ENCODE measurements around the gene ABCC6.
"Not testable (repeated sequence)": the region's sequence is repeated elsewhere in the genome, so short reads cannot be mapped to it uniquely, and the experiment has no call there.

GRCh38 chr16:16268185-16268808, 45.0 kb upstream of the ABCC6 start:
- TF ChIP-seq CTCF (conservative IDR thresholded peaks at IDR 0.05; ENCODE audit: low read depth, low read length); RAD21 (IDR thresholded peaks at IDR 0.05; ENCODE audit: low read length): not testable (repeated sequence)

Measured in IMR-90 (cell line).